ENCODE measurements around the gene HPS4.

GRCh38 chr22:26409719-26410335 is 73.8 kb downstream of the HPS4 start:
- TF ChIP-seq CTCF (IDR thresholded peaks at IDR 0.05) (no peak), POLR2A (IDR thresholded peaks at IDR 0.05) (no peak), POLR2AphosphoS5 (IDR thresholded peaks at IDR 0.05) (no peak)
